ENCODE data around the gene DGKG.

DGKG gene

GRCh38 chr3:186200726-186201125 is 161.3 kb downstream of the DGKG start:
- no peak for DNase-seq

- no peak for DNase-seq
Measured at GRCh38 chr3:186198442-186198841, 163.6 kb downstream of the DGKG start.

GRCh38 chr3:186194451-186194811 is 167.6 kb downstream of the DGKG start:
- no peak for DNase-seq

GRCh38 chr3:186193534-186194450 is 168.2 kb downstream of the DGKG start:
- no peak for DNase-seq

GRCh38 chr3:186192823-186193222 is 169.2 kb downstream of the DGKG start:
- DNase-seq: no peak

GRCh38 chr3:186189492-186189891 is 172.5 kb downstream of the DGKG start:
- DNase-seq: no peak

GRCh38 chr3:186187401-186188275 is 174.4 kb downstream of the DGKG start:
- DNase-seq: no peak

- DNase-seq: peak; percentile 30
Measured at GRCh38 chr3:186185194-186185787, 176.7 kb downstream of the DGKG start.

GRCh38 chr3:186184021-186184420 is 178.0 kb downstream of the DGKG start:
- DNase-seq: no peak

GRCh38 chr3:186182850-186183249 is 179.2 kb downstream of the DGKG start:
- DNase-seq: no peak

GRCh38 chr3:186181901-186182300 is 180.1 kb downstream of the DGKG start:
- DNase-seq: no peak

- no peak for DNase-seq
Measured at GRCh38 chr3:186180891-186181481, 181.0 kb downstream of the DGKG start.

GRCh38 chr3:186180151-186180550 is 181.9 kb downstream of the DGKG start:
- no peak for DNase-seq

GRCh38 chr3:186178412-186178811 is 183.6 kb downstream of the DGKG start:
- DNase-seq: no peak

- no peak for DNase-seq
Measured at GRCh38 chr3:186176373-186176990, 185.6 kb downstream of the DGKG start.

- DNase-seq: no peak
Measured at GRCh38 chr3:186173224-186173815, 188.7 kb downstream of the DGKG start.

GRCh38 chr3:186172353-186172752 is 189.7 kb downstream of the DGKG start:
- DNase-seq: no peak

GRCh38 chr3:186171521-186171920 is 190.5 kb downstream of the DGKG start:
- no peak for DNase-seq

- DNase-seq: no peak
Measured at GRCh38 chr3:186170516-186170915, 191.5 kb downstream of the DGKG start.

- DNase-seq: no peak
Measured at GRCh38 chr3:186169379-186169778, 192.7 kb downstream of the DGKG start.

GRCh38 chr3:186168976-186169375 is 193.1 kb downstream of the DGKG start:
- DNase-seq: no peak

All from CD4-positive, alpha-beta T cell treated with Interleukin-4 for 4 hours (primary cell).